HG03108 (cell line): ENCODE measurements around the gene LRCOL1.

Source experiments
- ATAC-seq: cut with Tn5 transposase; IDR thresholded peaks from one replicate; pipeline ENCODE4 v1.9.1; 2021; ENCODE audit warnings: moderate library complexity; ENCODE audit not compliant: unreplicated experiment

Gene LRCOL1

GRCh38 chr12:132585177-132585576 lies 25.2 kb downstream of the LRCOL1 start:
- no peak for ATAC-seq

- no peak for ATAC-seq
Observed at GRCh38 chr12:132584429-132584828, 26.0 kb downstream of the LRCOL1 start.

DNA sequence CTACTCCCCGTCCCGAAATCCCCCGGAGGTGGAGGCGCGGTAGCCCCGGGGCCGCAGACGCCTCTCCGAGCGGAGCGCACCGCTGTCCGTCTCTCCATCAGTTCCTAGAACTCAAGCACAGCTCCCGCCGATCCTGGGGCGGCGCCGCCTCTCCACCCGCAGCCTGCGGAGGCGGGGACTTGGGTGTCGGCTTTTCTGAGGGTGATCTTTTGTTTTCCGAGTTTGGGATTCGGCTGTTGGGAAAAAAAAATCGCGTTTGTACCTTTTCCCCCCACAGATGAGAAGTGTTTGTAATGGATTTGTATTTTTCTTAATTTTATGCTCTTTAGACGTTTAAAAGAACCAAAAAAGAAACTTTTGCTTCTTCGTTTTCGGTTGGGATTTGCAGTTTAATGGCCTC lies 26.6 kb downstream of the LRCOL1 start:
- no peak for ATAC-seq

DNA sequence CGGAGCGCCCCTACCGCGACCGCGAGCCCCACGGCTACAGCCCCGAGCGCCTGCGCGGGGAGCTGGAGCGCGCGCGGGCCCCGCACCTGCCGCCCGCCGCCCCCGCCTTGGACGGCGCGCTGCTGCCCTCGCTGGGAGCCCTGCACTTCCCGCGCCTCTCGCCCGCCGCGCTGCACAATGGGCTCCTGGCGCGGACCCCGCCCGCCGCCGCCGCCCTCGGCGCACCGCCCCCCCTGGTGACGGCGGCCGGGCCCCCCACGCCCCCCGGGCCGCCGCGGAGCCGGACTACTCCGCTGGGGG lies 27.0 kb downstream of the LRCOL1 start:
- no peak for ATAC-seq

- ATAC-seq, result no peak
Observed at GRCh38 chr12:132582582-132583410, 27.6 kb downstream of the LRCOL1 start.

DNA sequence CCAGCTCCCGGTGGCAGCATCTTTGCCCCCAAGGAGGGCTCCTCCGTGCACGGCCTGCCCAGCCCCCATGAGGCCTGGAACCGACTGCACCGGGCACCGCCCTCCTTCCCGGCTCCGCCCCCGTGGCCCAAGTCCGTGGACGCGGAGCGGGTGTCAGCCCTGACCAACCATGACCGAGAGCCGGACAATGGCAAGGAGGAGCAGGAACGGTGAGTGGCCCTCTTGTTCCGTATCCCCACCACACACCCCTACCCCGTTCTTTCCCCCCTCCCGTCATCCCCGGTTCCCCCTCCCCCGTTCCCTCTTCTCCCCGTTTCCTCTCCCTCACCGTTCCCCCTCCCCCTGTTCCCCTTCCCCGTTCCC lies 28.3 kb downstream of the LRCOL1 start:
- no peak for ATAC-seq

GRCh38 chr12:132581348-132582057 lies 28.9 kb downstream of the LRCOL1 start:
- ATAC-seq, result no peak

- no peak for ATAC-seq
Observed at GRCh38 chr12:132580701-132581292, 29.6 kb downstream of the LRCOL1 start.

DNA sequence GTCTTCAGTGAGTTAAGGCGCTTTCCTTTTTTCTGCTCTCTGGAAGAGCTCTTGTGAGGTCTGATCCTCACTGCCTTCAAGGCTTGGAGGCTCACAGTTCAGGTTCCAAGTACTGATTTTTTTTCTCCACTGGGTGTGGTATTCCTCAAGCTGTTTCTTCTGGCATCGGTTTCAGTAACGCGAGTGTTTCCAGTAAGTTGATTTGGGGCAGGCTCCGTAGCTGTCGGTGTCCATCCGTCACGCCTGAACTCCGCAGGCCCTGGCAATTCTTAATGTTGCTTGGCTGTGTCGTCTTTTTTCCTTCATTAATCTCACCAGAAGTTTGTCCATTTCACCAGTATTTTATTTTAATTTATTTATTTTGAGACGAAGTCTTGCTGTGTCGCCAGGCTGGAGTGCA lies 30.6 kb downstream of the LRCOL1 start:
- no peak for ATAC-seq

DNA sequence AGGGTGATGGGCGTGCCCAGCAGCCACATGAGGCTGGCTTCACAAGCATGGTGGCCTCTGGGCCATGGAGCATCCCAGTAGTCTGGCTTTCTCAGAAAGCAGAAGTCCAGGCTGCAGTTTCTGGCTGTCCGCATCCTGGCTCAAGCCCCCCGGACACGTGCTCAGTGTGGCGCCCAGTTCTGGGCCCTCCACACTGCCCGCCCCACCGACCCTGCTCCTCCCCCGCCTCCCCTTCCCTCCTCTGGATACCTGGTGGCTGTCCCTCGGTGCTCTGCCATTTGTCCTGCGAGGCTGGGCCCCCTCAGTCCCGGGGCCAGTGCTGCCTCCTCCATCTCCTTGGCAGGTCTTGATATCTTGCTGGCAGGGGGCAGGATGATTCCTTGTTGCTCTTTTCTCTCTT lies 31.6 kb downstream of the LRCOL1 start:
- no peak for ATAC-seq

DNA sequence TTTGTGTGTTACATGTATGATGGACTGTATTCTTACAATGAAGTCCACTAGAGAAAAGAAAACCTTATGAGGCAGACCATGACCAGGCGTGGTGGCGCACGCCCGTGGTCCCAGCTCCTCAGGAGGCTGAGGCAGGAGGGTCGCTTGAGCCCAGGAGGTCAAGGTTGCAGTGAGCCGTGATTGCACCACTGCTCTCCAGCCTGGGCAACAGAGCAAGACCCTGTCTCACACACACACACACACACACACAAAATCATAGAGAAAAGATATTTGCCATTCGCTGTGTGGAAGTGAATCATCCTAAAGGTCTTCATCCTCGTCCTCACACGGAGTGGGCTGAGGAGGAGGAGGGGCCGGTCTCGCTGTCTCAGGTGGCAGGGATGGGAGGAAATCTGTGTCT lies 32.3 kb downstream of the LRCOL1 start:
- no peak for ATAC-seq

GRCh38 chr12:132577191-132577920 lies 33.0 kb downstream of the LRCOL1 start:
- ATAC-seq, result no peak

- ATAC-seq, result no peak
Observed at GRCh38 chr12:132576701-132577100, 33.7 kb downstream of the LRCOL1 start.

DNA sequence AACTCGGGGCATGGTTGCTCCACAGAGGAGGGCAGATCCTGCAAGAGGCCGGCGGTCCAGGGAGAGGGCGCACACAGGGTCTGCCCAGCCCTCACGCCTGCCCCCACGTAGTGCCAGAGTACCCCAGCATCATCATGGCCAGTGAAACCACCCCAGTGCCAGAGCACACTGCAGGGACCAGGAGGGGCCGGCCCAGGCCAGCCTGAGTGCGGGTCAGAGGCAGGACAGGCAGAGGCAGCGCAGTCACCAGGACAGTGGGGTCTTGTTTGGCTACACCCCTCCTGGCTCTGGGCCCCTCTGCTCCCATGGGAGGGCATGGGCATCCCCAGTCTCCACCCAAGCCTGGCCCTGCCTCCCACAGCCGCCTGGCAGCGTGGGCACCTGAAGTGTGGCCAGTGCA lies 34.7 kb downstream of the LRCOL1 start:
- ATAC-seq, result no peak

- no peak for ATAC-seq
Observed at GRCh38 chr12:132574271-132574996, 35.9 kb downstream of the LRCOL1 start.

DNA sequence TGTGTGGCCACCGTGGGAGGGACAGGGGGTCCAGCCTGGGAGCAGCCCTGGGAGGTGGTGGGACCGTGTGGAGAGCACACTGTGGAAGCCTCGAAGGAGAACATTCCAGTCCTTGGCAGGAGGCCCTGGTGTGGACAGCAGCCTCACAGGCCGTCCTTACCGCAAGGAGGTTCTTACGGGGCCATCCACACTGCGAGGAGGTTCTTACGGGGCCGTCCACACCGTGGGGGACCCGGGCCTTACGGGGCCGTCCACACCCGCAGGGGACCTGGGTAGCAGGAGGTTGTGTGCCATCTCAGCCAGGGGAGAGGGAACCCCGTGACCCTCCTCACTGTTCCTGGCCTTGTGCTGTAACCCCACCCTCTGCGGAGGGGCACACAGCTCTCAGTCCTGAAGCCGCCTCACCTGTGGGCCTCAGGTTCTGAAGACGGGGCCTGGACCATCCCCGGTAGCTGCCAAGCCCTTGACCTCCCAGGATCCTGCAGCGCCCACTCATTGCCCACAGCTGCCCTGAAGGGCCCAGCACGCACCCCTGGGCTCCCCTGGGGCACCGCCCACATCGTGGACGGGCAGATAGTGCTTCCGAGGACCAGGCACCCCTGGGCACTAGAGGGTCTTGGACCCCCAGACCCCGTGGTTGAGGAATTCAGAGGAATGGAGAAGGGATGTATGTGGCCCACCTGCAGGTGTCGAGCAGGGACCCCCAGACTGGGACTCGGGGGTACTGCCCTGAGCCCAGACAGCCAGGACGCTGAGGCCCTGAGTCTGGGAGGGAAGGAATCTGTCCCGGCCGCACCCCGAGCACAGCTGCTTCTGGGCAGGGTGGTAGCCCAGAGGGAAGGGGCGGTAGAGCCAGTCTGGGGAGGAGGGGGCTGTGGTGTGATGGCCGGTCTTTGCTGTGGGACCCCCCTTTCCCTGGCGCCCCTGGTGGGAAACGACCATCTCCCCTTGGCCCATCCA lies 37.3 kb downstream of the LRCOL1 start:
- no peak for ATAC-seq

DNA sequence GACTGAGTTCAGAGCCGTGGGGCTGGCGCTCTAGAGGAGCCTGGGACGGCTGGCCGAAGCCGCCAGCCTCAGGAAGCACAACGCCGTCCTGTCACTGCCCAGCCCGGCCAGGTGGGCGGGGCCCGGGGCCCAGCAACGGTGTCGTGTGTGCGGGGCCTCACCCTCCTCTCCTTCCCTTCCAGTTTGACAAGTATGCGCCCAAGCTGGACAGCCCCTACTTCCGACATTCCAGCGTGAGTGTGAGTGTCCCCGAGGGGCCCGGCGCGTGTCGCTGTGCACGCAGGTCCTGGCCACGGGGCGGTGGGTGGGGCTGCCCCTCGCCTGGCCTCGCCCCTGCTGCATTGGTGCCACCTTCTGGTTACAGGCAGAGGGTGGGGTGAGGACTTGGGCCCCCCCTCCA lies 38.3 kb downstream of the LRCOL1 start:
- no peak for ATAC-seq

DNA sequence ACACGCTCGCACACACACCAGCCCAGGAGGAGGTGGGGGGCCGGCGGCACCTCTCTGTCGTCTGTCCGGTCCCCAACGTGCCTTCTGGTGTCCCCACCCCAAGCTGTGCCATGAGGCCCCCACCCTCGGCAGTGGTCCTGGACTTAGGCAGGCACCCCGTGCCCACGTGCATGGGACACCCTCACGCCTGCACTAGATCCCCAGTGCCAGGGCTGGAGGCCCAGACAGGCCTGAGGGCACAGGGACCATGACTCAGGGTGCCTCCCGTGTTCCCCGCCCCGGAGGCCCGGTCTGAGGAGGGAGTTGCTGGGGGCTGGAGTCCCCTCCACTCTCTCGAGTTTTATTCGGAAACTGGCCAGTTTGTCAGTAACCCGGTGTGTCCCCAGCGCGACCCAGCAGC lies 38.8 kb downstream of the LRCOL1 start:
- no peak for ATAC-seq

GRCh38 chr12:132571051-132571450 lies 39.3 kb downstream of the LRCOL1 start:
- no peak for ATAC-seq

DNA sequence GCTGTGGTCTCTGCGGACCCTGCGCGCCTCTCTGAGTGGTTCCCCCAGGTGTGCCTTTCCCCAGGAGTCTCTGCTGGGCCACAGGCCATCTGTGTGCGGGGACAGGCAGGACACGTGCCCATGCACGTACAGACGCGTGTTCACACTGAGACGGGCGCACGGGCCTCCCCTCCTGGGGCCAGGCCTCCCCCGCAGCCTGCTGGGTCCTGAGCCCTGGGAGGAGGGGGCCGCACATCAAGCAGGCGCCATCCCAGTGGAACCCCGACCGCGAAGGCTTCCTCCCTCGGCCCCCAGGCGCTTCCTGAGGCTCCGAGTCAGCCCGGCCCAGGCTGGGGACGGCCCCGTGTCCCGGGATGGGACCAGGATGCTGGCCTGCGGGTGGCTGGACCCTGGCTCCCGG lies 39.7 kb downstream of the LRCOL1 start:
- ATAC-seq, result no peak
